VCaP (cell line): ENCODE results near the gene KCNK15.

Experiments used
- H3K27ac ChIP-seq: fragments of 450-650 bp; 2 replicates; pipeline ENCODE4 v1.5.1; 2017
- TF ChIP-seq, protein P1 (sequence below): fragments of 450-650 bp; conservative IDR thresholded peaks from 2 replicates; pipeline ENCODE4 v1.5.1; 2017; ENCODE audit warnings: mild to moderate bottlenecking, moderate library complexity

Gene KCNK15

DNA sequence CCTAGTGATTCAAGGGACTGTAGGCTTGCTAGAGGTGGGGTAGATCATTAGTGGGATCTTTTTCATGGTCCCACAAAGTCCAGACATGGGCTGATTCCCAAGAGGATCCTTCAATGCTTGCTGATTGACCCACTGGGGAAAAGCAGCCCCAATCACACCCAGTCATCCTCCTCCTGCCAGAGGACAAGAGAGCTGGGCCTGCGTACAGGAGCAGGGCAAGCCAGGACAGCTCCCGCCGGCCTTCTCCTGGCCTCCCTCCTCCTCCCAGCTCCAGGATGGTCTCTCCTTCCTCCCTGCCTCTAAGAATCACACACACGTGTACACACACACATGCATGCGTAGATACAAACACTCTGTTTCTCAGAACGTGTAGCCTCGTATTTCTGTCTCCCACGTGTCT is 27.0 kb downstream of the KCNK15 start:
- TF ChIP-seq, protein P1, sequence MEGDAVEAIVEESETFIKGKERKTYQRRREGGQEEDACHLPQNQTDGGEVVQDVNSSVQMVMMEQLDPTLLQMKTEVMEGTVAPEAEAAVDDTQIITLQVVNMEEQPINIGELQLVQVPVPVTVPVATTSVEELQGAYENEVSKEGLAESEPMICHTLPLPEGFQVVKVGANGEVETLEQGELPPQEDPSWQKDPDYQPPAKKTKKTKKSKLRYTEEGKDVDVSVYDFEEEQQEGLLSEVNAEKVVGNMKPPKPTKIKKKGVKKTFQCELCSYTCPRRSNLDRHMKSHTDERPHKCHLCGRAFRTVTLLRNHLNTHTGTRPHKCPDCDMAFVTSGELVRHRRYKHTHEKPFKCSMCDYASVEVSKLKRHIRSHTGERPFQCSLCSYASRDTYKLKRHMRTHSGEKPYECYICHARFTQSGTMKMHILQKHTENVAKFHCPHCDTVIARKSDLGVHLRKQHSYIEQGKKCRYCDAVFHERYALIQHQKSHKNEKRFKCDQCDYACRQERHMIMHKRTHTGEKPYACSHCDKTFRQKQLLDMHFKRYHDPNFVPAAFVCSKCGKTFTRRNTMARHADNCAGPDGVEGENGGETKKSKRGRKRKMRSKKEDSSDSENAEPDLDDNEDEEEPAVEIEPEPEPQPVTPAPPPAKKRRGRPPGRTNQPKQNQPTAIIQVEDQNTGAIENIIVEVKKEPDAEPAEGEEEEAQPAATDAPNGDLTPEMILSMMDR, result no peak

DNA sequence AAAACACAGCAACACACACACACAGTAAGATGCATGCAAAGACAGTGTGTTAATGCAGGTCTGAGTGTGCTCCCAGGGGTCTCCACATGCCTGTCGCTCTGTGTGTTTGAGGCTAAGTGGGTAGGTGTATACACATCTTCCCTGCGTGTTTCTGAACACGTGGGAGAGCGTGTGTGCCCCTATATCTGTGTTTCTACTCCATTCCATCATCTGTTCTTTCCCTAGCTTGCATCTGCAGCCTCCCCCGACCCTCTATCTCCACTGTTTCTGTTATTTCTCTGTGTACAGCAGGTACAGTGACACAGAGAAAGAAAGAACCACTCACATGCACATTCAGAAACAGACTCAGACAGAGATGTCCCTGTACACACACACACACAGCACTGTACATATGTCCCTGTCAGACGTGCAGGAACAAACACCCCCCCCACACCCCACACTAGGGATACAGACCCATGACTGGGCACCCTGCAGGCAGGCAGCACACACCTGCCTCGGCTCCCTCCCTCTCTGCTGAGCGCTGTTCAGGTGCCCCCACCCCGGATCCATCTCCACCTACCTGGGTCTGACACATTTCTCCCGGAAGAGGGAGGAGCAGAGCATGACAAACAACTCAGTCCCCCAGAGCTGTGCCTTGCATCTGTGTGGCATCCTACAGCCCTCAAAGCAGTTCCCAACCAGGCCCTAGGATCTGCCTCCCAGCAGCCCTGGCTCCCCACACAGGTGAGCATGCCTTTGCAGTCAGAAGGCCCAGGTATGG is 27.6 kb downstream of the KCNK15 start:
- H3K27ac ChIP-seq, result no peak overlapping the region
- TF ChIP-seq, protein P1, result no peak

More for the DNA sequence above, 27.0 kb downstream of the KCNK15 start:
- H3K27ac ChIP-seq, result no peak overlapping the region

DNA sequence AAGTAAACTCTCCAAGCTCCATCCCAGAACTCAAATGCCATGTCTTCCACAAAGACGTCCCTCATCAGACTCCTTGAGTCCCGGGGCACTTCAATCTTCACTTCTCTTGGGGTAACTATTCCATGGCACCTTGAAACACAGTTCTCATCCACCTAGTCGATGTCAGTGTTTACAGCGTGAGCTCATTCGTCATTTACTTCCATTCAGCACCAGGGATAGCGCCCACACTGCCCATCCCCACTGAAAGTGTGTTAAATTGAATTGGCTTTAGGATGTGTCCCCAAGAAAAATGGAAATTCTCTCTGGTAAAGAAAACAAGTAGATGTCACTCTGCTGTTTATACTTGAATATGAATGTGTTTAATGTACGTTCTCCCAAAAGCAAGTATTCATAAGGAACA is 31.3 kb downstream of the KCNK15 start:
- no peak overlapping the region for H3K27ac ChIP-seq
- TF ChIP-seq, protein P1, result no peak

DNA sequence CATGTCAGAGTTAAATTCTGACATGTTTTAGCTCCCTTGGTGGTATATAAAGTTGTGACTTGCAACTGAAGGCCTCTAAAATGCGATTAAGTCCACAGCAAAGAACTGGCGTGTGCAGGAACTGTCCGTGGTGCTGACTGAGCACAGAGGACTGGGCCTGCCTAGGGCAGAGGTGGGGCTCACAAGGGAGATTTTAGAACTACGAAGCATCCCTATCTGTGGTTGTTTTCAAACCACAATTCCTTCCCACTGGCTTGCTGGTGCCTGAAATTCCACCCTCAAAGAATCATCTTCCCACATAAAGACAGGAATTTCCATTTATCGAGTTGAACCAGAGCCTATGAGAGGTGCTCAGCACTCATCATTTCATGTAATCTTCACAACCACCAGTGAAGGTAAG is 34.6 kb downstream of the KCNK15 start:
- no peak overlapping the region for H3K27ac ChIP-seq
- TF ChIP-seq, protein P1, result no peak

DNA sequence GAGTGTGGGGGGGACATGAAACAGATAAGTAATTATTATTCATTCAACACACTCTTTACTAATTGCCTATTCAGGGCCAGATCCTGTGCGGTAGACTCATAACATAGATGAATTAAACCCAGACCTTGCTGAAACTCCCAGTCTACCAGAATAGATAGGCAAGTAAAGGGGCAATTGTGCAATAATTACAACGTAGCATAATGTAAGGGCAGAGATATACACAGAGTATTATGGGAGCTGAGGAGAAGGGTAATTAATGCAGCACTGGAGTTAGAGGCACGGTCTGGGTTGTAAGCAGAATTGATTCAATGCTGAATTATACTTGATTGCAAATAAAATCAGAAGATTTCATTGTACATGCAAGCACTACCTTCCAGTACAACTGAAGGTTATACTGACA is 35.5 kb downstream of the KCNK15 start:
- no peak overlapping the region for H3K27ac ChIP-seq
- TF ChIP-seq, protein P1, result no peak

DNA sequence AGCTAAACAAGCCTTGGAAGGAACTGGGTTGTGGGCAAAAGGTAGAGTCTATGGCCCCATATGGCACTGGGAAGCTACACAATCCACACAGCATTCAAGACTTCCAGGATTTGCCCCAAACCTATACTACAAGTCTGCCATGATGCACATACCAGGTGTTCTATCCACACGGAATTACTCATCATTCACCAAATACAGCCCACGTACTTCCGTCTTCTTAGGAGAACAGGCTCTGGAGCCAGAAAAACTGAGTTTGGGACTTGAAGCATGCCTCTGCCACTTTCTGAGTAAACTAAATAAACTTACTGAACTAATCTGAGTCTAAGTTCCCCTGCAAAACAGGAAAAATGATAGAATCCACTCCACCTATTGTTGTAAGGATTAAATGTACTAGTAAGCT is 36.1 kb downstream of the KCNK15 start:
- TF ChIP-seq, protein P1, result no peak
- H3K27ac ChIP-seq, result no peak overlapping the region

DNA sequence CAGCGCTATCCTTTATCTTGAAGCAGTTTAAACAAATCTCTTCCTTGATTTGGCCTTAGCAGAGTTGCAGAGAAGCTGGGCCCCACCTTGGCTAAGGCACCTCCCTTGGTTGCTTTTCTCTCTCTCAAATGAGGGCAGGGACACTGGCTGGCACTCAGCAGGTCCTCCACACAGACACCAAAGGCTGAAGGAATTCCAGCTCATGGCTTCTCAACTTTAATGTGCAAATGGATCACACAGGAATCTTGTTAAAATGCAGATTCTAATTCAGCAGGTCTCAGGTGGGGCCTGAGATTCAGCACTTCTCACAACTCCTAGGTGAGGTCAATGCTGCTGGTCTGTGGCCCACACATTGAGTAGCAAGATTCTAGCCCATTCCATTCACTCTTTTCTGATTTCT is 39.0 kb downstream of the KCNK15 start:
- no peak overlapping the region for H3K27ac ChIP-seq
- TF ChIP-seq, protein P1, result no peak
